Retinal pigment epithelial cell (primary cell): ENCODE data around the gene RASSF5.

Source experiments
- DNase-seq: peaks from one replicate; pipeline ENCODE4 v3.0.0-alpha.2; 2010; ENCODE audit warnings: low read depth
- H3K4me3 ChIP-seq: 2 replicates; pipeline ENCODE4 v1.5.1; 2011; ENCODE audit warnings: mild to moderate bottlenecking, low read length, control low read depth, moderate library complexity
- TF ChIP-seq, protein P1 (sequence below): conservative IDR thresholded peaks from 2 replicates; pipeline ENCODE4 v1.5.1; 2011; ENCODE audit warnings: low read depth, low read length, control low read depth, inconsistent platforms

Gene RASSF5

GRCh38 chr1:206469933-206470691, 37.2 kb upstream of the RASSF5 start, which contains the start of gene IKBKE:
IKBKE (plus strand) TSS chr1:206470476; CDS start chr1:206473228, 2,752 bp downstream.
- TF ChIP-seq, protein P1, sequence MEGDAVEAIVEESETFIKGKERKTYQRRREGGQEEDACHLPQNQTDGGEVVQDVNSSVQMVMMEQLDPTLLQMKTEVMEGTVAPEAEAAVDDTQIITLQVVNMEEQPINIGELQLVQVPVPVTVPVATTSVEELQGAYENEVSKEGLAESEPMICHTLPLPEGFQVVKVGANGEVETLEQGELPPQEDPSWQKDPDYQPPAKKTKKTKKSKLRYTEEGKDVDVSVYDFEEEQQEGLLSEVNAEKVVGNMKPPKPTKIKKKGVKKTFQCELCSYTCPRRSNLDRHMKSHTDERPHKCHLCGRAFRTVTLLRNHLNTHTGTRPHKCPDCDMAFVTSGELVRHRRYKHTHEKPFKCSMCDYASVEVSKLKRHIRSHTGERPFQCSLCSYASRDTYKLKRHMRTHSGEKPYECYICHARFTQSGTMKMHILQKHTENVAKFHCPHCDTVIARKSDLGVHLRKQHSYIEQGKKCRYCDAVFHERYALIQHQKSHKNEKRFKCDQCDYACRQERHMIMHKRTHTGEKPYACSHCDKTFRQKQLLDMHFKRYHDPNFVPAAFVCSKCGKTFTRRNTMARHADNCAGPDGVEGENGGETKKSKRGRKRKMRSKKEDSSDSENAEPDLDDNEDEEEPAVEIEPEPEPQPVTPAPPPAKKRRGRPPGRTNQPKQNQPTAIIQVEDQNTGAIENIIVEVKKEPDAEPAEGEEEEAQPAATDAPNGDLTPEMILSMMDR: peak; percentile 39
- DNase-seq: no peak
- peak within 1 kb of the TSS; percentile 75 for H3K4me3 ChIP-seq

GRCh38 chr1:206470692-206471414, 36.5 kb upstream of the RASSF5 start:
- TF ChIP-seq, protein P1: no peak
- no peak for DNase-seq
- peak overlapping the region; percentile 75 for H3K4me3 ChIP-seq

DNA sequence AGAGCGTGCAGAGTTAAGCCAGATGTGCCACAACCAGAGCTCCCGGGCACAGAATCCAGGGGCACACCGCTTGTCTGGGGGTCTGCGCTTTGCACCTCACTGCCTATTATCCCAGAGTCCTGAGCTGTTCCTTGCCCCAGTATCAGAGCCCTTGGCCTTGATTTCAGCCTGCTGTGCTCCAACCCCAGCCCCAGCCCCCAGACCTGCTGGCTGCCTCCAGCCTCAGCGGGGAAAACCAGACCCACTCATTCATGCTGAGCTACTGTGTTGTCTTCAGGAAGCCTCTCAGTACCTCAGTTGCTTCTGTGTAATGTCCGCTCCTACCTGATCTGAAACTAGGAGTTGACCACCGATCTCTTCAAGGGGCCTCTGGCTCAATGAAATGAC, 35.9 kb upstream of the RASSF5 start:
- H3K4me3 ChIP-seq: peak overlapping the region; percentile 75
- TF ChIP-seq, protein P1: no peak

DNA sequence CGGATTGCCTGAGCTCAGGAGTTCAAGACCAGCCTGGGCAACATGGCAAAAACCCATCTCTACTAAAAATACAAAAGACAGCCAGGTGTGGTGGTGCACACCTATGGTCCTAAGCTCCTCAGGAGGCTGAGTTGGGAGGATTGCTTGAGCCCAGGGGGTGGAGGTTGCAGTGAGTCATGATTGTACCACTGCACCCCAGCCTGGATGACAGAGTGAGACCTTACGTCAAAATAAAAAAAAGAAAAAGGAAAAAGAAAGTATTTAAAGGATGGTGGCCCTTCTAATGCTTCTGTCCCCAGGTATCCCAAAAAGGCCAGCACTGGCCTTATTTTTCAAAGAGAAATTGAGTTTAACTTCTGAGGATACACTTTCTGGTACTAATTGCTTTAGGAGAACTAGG, 35.3 kb upstream of the RASSF5 start:
- H3K4me3 ChIP-seq: no peak overlapping the region
- no peak for DNase-seq
- TF ChIP-seq, protein P1: no peak

More for the DNA sequence above, 35.9 kb upstream of the RASSF5 start:
- no peak for DNase-seq

DNA sequence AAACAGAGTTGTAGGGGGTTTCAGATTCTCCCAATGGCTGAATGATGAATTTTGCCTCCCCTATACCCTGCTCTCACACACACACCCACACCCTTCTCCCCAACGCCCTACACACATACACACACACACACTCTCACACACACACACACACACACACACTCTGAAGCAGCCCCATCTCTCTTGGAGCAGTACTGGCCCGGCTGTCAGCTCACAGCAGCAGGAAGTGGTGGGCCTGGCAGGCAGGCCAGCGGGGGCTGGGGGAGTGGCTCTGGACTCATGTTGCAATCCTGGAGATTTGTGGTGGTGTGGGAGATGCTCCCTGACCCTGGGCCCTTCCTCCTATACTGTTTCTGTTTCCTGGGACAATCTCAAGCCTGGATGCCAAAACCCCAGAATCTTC, 34.9 kb upstream of the RASSF5 start:
- DNase-seq: no peak
- no peak overlapping the region for H3K4me3 ChIP-seq

DNA sequence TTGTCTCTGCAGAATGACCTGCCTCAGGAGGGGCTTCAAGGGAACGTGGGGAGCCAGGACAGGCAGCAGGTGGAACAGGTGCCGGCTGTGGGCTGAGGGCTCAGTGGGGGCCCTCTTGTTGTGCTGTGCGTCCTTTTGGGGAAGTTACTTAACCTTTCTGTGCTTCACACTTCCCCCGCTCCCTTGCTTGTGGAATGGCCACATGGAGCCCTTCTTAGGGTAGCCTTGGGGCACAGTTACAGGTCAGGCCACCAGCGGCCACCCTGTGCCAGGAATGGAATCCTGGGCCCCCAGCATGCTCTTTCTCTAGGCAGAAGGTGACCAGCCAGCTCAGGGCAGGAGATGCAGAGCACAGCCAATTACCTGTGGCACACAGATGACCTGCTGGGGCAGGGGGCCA, 34.4 kb upstream of the RASSF5 start:
- H3K4me3 ChIP-seq: no peak overlapping the region
- no peak for DNase-seq
- TF ChIP-seq, protein P1: no peak

More for the DNA sequence above, 34.9 kb upstream of the RASSF5 start:
- TF ChIP-seq, protein P1: no peak

- H3K4me3 ChIP-seq: no peak overlapping the region
- TF ChIP-seq, protein P1: no peak
- DNase-seq: no peak
These were observed 31.3 kb upstream of the RASSF5 start for GRCh38 chr1:206476058-206476457.
